GM12874 (cell line): ENCODE results near the gene NEUROD6.

ENCODE experiments used
- CTCF ChIP-seq: IDR thresholded peaks from 2 replicates; pipeline ENCODE4 v1.5.1; 2011; ENCODE audit warnings: low read depth, mild to moderate bottlenecking, control low read depth, low read length, moderate library complexity; ENCODE audit not compliant: insufficient read depth

Gene NEUROD6

DNA sequence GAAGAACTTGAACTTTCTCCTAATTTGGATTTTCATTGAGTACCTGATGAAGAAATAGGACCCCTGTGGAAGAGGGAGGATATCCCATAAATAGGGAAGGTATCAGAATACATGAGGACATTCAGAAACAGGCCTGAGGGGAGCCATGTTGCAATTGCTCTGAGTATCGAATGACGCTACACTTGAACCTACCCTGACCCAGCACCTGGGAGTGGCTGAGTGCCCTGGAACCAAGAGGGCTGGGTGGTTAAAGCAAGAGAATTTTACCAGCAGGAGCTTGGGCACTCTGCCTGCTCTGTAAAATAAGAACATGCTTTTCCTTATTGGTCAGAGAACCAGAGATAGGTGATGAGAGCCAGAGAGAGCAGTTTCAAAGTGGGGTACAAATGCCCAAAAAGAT lies 7.2 kb downstream of the NEUROD6 start:
- no peak for TF ChIP-seq CTCF

- TF ChIP-seq CTCF = no peak
Observed at GRCh38 chr7:31327071-31327470, 13.5 kb downstream of the NEUROD6 start.

DNA sequence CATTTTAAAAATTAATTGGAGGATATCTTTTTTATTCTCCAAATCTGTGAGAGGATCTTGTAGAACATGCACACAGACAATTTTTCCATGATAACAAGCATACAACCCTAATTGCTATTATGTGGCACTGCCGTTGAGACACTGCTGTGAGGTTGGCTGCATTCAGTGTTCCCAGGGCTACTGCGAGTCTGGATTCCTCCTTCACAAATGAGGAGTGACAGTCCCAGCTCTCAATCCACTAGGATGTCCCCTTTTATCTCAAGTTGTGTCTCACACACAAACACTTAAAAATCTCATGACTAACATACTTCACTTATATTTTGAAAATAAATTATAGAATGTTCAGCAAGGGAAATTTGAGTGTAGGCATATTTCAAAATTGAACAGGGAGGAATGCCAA lies 14.1 kb downstream of the NEUROD6 start:
- TF ChIP-seq CTCF = no peak

- no peak for TF ChIP-seq CTCF
Observed at GRCh38 chr7:31323101-31323500, 17.4 kb downstream of the NEUROD6 start.

DNA sequence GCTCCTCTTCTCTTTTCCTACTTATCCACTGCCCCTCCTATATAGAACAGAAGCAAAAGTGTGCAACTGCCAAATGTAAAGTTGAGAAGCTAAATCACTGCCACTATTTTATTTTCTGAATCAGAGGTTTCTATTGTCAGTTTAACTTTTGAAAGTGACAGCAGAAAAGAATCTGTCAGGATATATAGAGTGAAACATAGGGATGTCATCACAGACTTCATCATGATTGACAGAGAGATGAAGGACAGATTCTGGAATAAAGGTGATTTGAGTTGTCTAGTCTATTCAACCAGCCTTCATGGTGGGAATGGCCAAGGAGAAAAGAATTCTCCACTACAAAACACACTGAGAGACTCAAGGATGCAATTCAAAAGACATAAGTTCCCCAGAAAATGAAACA lies 19.9 kb downstream of the NEUROD6 start:
- TF ChIP-seq CTCF = no peak

DNA sequence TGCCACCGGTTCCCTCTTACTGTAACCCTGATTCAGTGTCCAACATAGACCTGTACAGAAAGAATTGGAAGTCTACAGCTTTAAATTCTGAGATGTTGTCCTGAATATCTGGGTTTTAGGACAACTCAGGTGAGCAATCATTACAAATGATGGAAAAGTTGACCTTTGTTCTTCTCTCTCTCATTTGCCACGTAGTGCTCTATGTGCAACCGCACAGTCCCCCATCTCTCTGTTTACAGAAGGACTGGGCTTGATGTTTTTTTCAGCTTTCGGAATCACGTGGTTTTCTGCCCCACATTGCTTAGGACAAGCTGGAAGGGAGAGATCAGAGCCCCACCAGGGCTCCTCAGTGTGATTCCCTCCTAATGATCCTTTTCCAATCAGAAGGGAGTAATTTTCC lies 22.2 kb downstream of the NEUROD6 start:
- TF ChIP-seq CTCF = no peak

GRCh38 chr7:31316876-31317275 lies 23.6 kb downstream of the NEUROD6 start:
- TF ChIP-seq CTCF = no peak

- no peak for TF ChIP-seq CTCF
Observed at GRCh38 chr7:31315758-31316157, 24.8 kb downstream of the NEUROD6 start.
